Sigmoid colon (tissue), 7 donors: ENCODE data around the gene OPCML. TPM values are rescaled to one million over a fixed set of nuclear protein-coding genes. Genes with fewer than 3 reads are reported as not detected.

Source experiments
- DNase-seq: peaks from one replicate; pipeline ENCODE4 v3.0.0-alpha.2; 2019
- H3K27ac ChIP-seq, 4 donors: fragments of 200-600 bp; sonication (generic); one replicate each; pipeline ENCODE4 v1.5.1; 2016 to 2019; ENCODE audit warnings: mild to moderate bottlenecking in 1 of 4
- H3K27me3 ChIP-seq, 3 donors: fragments of 200-600 bp; sonication (generic); one replicate each; pipeline ENCODE4 v1.5.1; 2019; ENCODE audit warnings: mild to moderate bottlenecking in 1 of 3
- H3K36me3 ChIP-seq, 4 donors: fragments of 200-600 bp; sonication (generic); one replicate each; pipeline ENCODE4 v1.5.1; 2016 to 2019
- H3K4me1 ChIP-seq, 4 donors: fragments of 200-600 bp; sonication (generic); one replicate each; pipeline ENCODE4 v1.5.1; 2017 to 2019
- H3K4me3 ChIP-seq, 4 donors: fragments of 200-600 bp; sonication (generic); one replicate each; pipeline ENCODE4 v1.5.1; 2017 to 2019; ENCODE audit warnings: mild to moderate bottlenecking in 2 of 4, moderate library complexity in 1 of 4
- H3K9me3 ChIP-seq, 4 donors: fragments of 200-600 bp in 3 of 4; sonication (generic) in 3 of 4; one replicate each; pipeline versions ENCODE4 v1.5.1 to v1.6.1; 2013 to 2019
- EP300 ChIP-seq, 4 donors: sonication (generic); formaldehyde crosslinking; IDR thresholded peaks; one replicate each; pipeline ENCODE4 v1.6.1; 2017; ENCODE audit warnings: antibody characterized with exemption in 4 of 4
- POLR2A ChIP-seq, 2 donors: fragments of 450-650 bp; IDR thresholded peaks; one replicate each; pipeline ENCODE4 v1.6.1; 2016; ENCODE audit warnings: antibody characterized with exemption in 2 of 2, mild to moderate bottlenecking in 2 of 2, moderate library complexity in 2 of 2
- POLR2AphosphoS5 ChIP-seq, 4 donors: sonication (generic); formaldehyde crosslinking; IDR thresholded peaks; one replicate each; pipeline ENCODE4 v1.6.1; 2017; ENCODE audit warnings: antibody characterized with exemption in 4 of 4
- WGBS, 2 donors: extraction: QIAGEN DNeasy Blood & Tissue Kit; methylation state at CpG; one replicate each; pipeline ENCODE4 v1.1.7; 2013; 5-methylcytosine and 5-hydroxymethylcytosine counted together
- intact Hi-C: fragments of 100-400 bp; cut with DNase I; formaldehyde crosslinking; loops from one replicate; pipeline ENCODE4 v1.15.1; 2023
- polyA plus RNA-seq, 3 donors: library from polyadenylated mRNA; stranded (reverse); fragments of 200-250 nt; gene quantifications; one replicate each; pipeline ENCODE4 v1.2.3, GENCODE V29; 2013
- total RNA-seq, 4 donors: library from RNA; depleted of rRNA; stranded (reverse); fragments of >200 nt; gene quantifications; one replicate each; pipeline ENCODE4 v1.1.0, GENCODE V29; 2016
- TF ChIP-seq, protein P1 (sequence below), 4 experiments: fragments of 450-650 bp in 3 of 4; fragments of 200-600 bp in 1 of 4; IDR thresholded peaks; one replicate each; pipeline ENCODE4 v1.5.1; 2016 to 2019; ENCODE audit warnings: antibody characterized with exemption in 4 of 4, mild to moderate bottlenecking in 3 of 4, moderate library complexity in 2 of 4
- donor health status: healthy with polysubstance abuse.
- donor health status: Bipolar disorder and iron deficiency.
- donor health status: healthy.

OPCML gene
- total and polyA plus RNA-seq, 7 donors: under 0.01 to 0.14 (median 0.03) TPM; not detected in 4

- no peak overlapping the region for H3K27ac ChIP-seq
- DNase-seq: no peak
- intact Hi-C loops: no loop called here
- no peaks in the 10 kb centered on the region for H3K9me3 ChIP-seq
- H3K4me1 ChIP-seq: no peaks in the 10 kb centered on the region
- H3K4me3 ChIP-seq: no peak overlapping the region
- no peaks in the 10 kb centered on the region for H3K36me3 ChIP-seq
- 87 to 90% methylated on average over 5 of the region's 5 CpGs for WGBS, 2 donors
- TF ChIP-seq EP300 (IDR thresholded peaks at IDR 0.05) (no peak), POLR2A (IDR thresholded peaks at IDR 0.05) (no peak), POLR2AphosphoS5 (IDR thresholded peaks at IDR 0.05) (no peak)
- TF ChIP-seq, protein P1, sequence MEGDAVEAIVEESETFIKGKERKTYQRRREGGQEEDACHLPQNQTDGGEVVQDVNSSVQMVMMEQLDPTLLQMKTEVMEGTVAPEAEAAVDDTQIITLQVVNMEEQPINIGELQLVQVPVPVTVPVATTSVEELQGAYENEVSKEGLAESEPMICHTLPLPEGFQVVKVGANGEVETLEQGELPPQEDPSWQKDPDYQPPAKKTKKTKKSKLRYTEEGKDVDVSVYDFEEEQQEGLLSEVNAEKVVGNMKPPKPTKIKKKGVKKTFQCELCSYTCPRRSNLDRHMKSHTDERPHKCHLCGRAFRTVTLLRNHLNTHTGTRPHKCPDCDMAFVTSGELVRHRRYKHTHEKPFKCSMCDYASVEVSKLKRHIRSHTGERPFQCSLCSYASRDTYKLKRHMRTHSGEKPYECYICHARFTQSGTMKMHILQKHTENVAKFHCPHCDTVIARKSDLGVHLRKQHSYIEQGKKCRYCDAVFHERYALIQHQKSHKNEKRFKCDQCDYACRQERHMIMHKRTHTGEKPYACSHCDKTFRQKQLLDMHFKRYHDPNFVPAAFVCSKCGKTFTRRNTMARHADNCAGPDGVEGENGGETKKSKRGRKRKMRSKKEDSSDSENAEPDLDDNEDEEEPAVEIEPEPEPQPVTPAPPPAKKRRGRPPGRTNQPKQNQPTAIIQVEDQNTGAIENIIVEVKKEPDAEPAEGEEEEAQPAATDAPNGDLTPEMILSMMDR (IDR thresholded peaks at IDR 0.05): no peak
- H3K27me3 ChIP-seq: no peaks in the 10 kb centered on the region
Measured at GRCh38 chr11:132422722-132423121, 1109.6 kb downstream of the OPCML start.

DNA sequence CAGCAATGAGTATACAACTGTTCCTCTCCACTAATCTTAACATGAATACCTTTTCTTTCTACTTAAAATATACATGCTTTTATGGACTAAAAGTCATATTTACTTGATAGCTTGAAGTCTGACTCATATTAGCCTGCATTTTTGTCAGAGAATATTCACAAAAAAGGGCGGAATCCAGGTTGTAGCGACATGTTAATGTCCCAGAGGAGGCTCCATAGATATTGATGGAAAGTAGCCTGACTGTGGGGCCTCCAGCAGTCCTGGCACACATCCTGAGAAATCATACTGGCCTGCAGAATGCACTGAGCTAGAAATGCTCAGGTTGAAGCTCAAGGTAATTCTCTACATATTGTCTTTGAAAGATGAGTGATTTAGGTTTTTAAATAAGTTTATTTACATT, 1110.7 kb downstream of the OPCML start:
- Histone ChIP-seq H3K9me3 (no peaks in the 10 kb centered on the region), H3K36me3 (no peaks in the 10 kb centered on the region), H3K4me1 (no peaks in the 10 kb centered on the region), H3K4me3 (no peak overlapping the region), H3K27ac (no peak overlapping the region), H3K27me3 (peaks cover 0 to 4% (median 0%) of the 10 kb centered on the region in 3 donors)
- intact Hi-C loops: no loop called here
- TF ChIP-seq EP300 (IDR thresholded peaks at IDR 0.05) (no peak), POLR2AphosphoS5 (IDR thresholded peaks at IDR 0.05) (no peak), POLR2A (IDR thresholded peaks at IDR 0.05) (no peak)
- TF ChIP-seq, protein P1 (IDR thresholded peaks at IDR 0.05): no peak
- no peak for DNase-seq
- WGBS, 2 donors: 58 to 92% methylated on average over 2 of the region's 2 CpGs

- H3K4me3 ChIP-seq: no peak overlapping the region
- no peaks in the 10 kb centered on the region for H3K4me1 ChIP-seq
- DNase-seq: no peak
- H3K27me3 ChIP-seq: peaks cover 0 to 4% (median 0%) of the 10 kb centered on the region in 3 donors
- H3K36me3 ChIP-seq: no peaks in the 10 kb centered on the region
- no peak overlapping the region for H3K27ac ChIP-seq
- TF ChIP-seq, protein P1 (IDR thresholded peaks at IDR 0.05): no peak
- TF ChIP-seq POLR2A (IDR thresholded peaks at IDR 0.05) (no peak), POLR2AphosphoS5 (IDR thresholded peaks at IDR 0.05) (no peak), EP300 (IDR thresholded peaks at IDR 0.05) (no peak)
- WGBS, 2 donors: 65 to 69% methylated on average over 6 of the region's 6 CpGs
- H3K9me3 ChIP-seq: no peaks in the 10 kb centered on the region
- intact Hi-C loops: no loop called here
Measured at GRCh38 chr11:132414451-132414850, 1117.8 kb downstream of the OPCML start.

DNA sequence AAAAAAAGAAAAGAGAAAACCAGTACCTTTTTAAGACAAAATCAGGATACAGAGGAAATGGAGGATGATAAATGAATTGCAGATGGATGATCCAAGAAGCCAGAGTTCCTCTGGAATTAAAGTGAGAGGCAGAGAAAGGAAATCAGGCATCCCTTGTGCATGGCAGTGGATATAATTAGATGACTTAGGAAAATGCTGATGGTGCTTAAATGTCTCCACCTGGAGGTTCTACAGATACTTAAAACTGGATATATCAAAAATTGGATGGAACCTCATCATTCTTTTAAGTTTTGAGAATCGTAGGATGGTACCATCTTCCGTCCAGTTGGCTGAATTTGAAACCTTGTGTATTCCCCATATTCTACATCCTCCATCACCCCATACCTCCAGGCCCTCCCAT, 1121.9 kb downstream of the OPCML start:
- intact Hi-C loops: no loop called here
- Histone ChIP-seq H3K27ac (no peak overlapping the region), H3K4me3 (no peak overlapping the region), H3K4me1 (no peaks in the 10 kb centered on the region), H3K9me3 (no peaks in the 10 kb centered on the region), H3K27me3 (no peaks in the 10 kb centered on the region), H3K36me3 (no peaks in the 10 kb centered on the region)
- 86 to 87% methylated on average over 2 of the region's 2 CpGs for WGBS, 2 donors
- DNase-seq: no peak
- no peak for TF ChIP-seq EP300 (IDR thresholded peaks at IDR 0.05)
- TF ChIP-seq POLR2AphosphoS5 (IDR thresholded peaks at IDR 0.05): no peak
- TF ChIP-seq POLR2A (IDR thresholded peaks at IDR 0.05): no peak
- TF ChIP-seq, protein P1 (IDR thresholded peaks at IDR 0.05): no peak
